Body of pancreas (tissue), 4 donors: Measurements from ENCODE around the gene LCMT1. TPM values are rescaled to one million over a fixed set of nuclear protein-coding genes. Genes with fewer than 3 reads are reported as not detected.

Source experiments
- ATAC-seq: fragments of 150-250 bp; one replicate; pipeline ENCODE4 v1.9.1; 2016
- DNase-seq, 4 donors: peaks; one replicate each; pipeline ENCODE4 v3.0.0-alpha.2; 2019
- H3K27ac ChIP-seq, 4 donors: fragments of 200-600 bp; sonication (generic); 1 replicate in 3 of 4; 2 replicates in 1 of 4; pipeline versions ENCODE4 v1.5.1 to v1.6.1; 2016 to 2019; ENCODE audit warnings: mild to moderate bottlenecking in 1 of 4, mixed read lengths in 1 of 4, moderate library complexity in 1 of 4
- H3K27me3 ChIP-seq, 2 donors: fragments of 200-600 bp; sonication (generic); one replicate each; pipeline ENCODE4 v1.6.0; 2016; ENCODE audit warnings: mild to moderate bottlenecking in 1 of 2
- H3K36me3 ChIP-seq, 2 donors: fragments of 200-600 bp; sonication (generic); replicated peaks in 1 of 2; 2 replicates each; pipeline ENCODE4 v1.5.1; 2016; ENCODE audit warnings: low read depth in 2 of 2; ENCODE audit not compliant: insufficient read depth in 1 of 2
- H3K4me1 ChIP-seq: fragments of 200-600 bp; sonication (generic); one replicate; pipeline ENCODE4 v1.6.0; 2016
- H3K4me3 ChIP-seq, 2 donors: fragments of 200-600 bp; sonication (generic); 1 replicate in 1 of 2; 2 replicates in 1 of 2; pipeline ENCODE4 v1.5.1; 2016 to 2019
- H3K9me3 ChIP-seq, 3 donors: fragments of 200-600 bp; sonication (generic); 1 replicate in 2 of 3; 2 replicates in 1 of 3; pipeline ENCODE4 v1.5.1; 2016
- CTCF ChIP-seq, 7 experiments: fragments of 450-650 bp in 4 of 7; fragments of 200-600 bp in 3 of 7; sonication (generic) in 3 of 7; IDR thresholded peaks; one replicate each; pipeline ENCODE4 v1.5.1; 2016 to 2019; ENCODE audit warnings: antibody characterized with exemption in 7 of 7
- POLR2A ChIP-seq, 3 donors: fragments of 450-650 bp; IDR thresholded peaks; one replicate each; pipeline ENCODE4 v1.6.1; 2016; ENCODE audit warnings: antibody characterized with exemption in 3 of 3, mild to moderate bottlenecking in 2 of 3
- WGBS, 2 donors: methylation state at CpG; one replicate each; pipeline ENCODE4 v1.1.5; 2017; 5-methylcytosine and 5-hydroxymethylcytosine counted together
- intact Hi-C: fragments of 100-400 bp; cut with DNase I; formaldehyde crosslinking; loops from one replicate; pipeline ENCODE4 v1.15.1; 2023
- total RNA-seq, 2 donors: library from RNA; depleted of rRNA; stranded (reverse); fragments of >200 nt; gene quantifications; one replicate each; pipeline ENCODE4 v1.1.0, GENCODE V29; 2016

The LCMT1 gene
- total RNA-seq, 2 donors from 2014 or later, result 23.4 to 30.6 TPM

GRCh38 chr16:25192096-25192495, 80.6 kb downstream of the LCMT1 start:
- no peaks in the 10 kb centered on the region for H3K27me3 ChIP-seq
- intact Hi-C loops, result no loop called here
- H3K4me1 ChIP-seq, result no peaks in the 10 kb centered on the region
- no peaks in the 10 kb centered on the region for H3K9me3 ChIP-seq
- H3K36me3 ChIP-seq, result no peaks in the 10 kb centered on the region
- H3K27ac ChIP-seq, result no peak overlapping the region
- H3K4me3 ChIP-seq, result no peak overlapping the region
- DNase-seq (no peak), ATAC-seq (no peak)
- TF ChIP-seq CTCF (IDR thresholded peaks at IDR 0.05) (no peak), POLR2A (IDR thresholded peaks at IDR 0.05) (no peak)
- 82 to 91% methylated on average over 6 of the region's 6 CpGs for WGBS, 2 donors

- Histone ChIP-seq H3K4me1 (no peaks in the 10 kb centered on the region), H3K27me3 (no peaks in the 10 kb centered on the region), H3K4me3 (no peak overlapping the region), H3K9me3 (no peaks in the 10 kb centered on the region), H3K36me3 (no peaks in the 10 kb centered on the region), H3K27ac (no peak overlapping the region)
- DNase-seq (no peak), ATAC-seq (no peak)
- WGBS, 2 donors, result 89 to 90% methylated on average over 7 of the region's 7 CpGs
- TF ChIP-seq POLR2A (IDR thresholded peaks at IDR 0.05) (no peak), CTCF (IDR thresholded peaks at IDR 0.05) (no peak)
- intact Hi-C loops, result no loop called here
Measured at GRCh38 chr16:25194273-25194878, 82.8 kb downstream of the LCMT1 start.

GRCh38 chr16:25198021-25198420, 86.5 kb downstream of the LCMT1 start:
- intact Hi-C loops, result no loop called here
- Histone ChIP-seq H3K4me1 (no peaks in the 10 kb centered on the region), H3K4me3 (no peak overlapping the region), H3K27ac (no peak overlapping the region), H3K9me3 (no peaks in the 10 kb centered on the region), H3K27me3 (no peaks in the 10 kb centered on the region), H3K36me3 (no peaks in the 10 kb centered on the region)
- TF ChIP-seq POLR2A (IDR thresholded peaks at IDR 0.05) (no peak), CTCF (IDR thresholded peaks at IDR 0.05) (no peak)
- 88 to 91% methylated on average over 4 of the region's 4 CpGs for WGBS, 2 donors
- DNase-seq, result no peak
- ATAC-seq, result no peak

- H3K27ac ChIP-seq, result no peak overlapping the region
- no peaks in the 10 kb centered on the region for H3K9me3 ChIP-seq
- intact Hi-C loops, result no loop called here
- TF ChIP-seq CTCF (IDR thresholded peaks at IDR 0.05), result no peak
- TF ChIP-seq POLR2A (IDR thresholded peaks at IDR 0.05), result no peak
- DNase-seq, result no peak
- ATAC-seq, result no peak
- H3K27me3 ChIP-seq, result no peaks in the 10 kb centered on the region
- H3K4me1 ChIP-seq, result no peaks in the 10 kb centered on the region
- H3K36me3 ChIP-seq, result no peaks in the 10 kb centered on the region
- H3K4me3 ChIP-seq, result no peak overlapping the region
- WGBS, 2 donors, result 94% methylated on average over 7 of the region's 7 CpGs
Measured at GRCh38 chr16:25199457-25199856, 87.9 kb downstream of the LCMT1 start.

GRCh38 chr16:25210758-25211157, 99.2 kb downstream of the LCMT1 start:
- Histone ChIP-seq H3K4me1 (peaks cover 18% of the 10 kb centered on the region), H3K9me3 (no peaks in the 10 kb centered on the region), H3K27ac (no peak overlapping the region), H3K27me3 (no peaks in the 10 kb centered on the region), H3K36me3 (no peaks in the 10 kb centered on the region), H3K4me3 (no peak overlapping the region)
- no peak for TF ChIP-seq POLR2A (IDR thresholded peaks at IDR 0.05)
- no peak for TF ChIP-seq CTCF (IDR thresholded peaks at IDR 0.05)
- DNase-seq, result no peak
- no peak for ATAC-seq
- intact Hi-C loops, result no loop called here
- WGBS, 2 donors, result 8% methylated on average over 4 of the region's 4 CpGs
